Loucy (cell line): Measurements from ENCODE around the gene GTF2E1.

Experiments
- H2AFZ ChIP-seq: fragments of 200-600 bp; sonication (generic); 2 replicates; pipeline ENCODE4 v1.6.0; 2016; ENCODE audit warnings: antibody characterized with exemption, mild to moderate bottlenecking, low read length, moderate library complexity
- H3F3A ChIP-seq: fragments of 200-600 bp; 2 replicates; pipeline ENCODE4 v1.6.0; 2016; ENCODE audit warnings: antibody characterized with exemption, low read depth, mild to moderate bottlenecking
- H3K27me3 ChIP-seq: fragments of 200-600 bp; sonication (generic); 2 replicates; pipeline ENCODE4 v1.6.1; 2014; ENCODE audit warnings: low read length, mild to moderate bottlenecking; ENCODE audit not compliant: insufficient read depth, poor library complexity, severe bottlenecking
- H3K36me3 ChIP-seq: fragments of 200-600 bp; sonication (generic); 2 replicates; pipeline ENCODE4 v1.6.1; 2016; ENCODE audit warnings: low read length; ENCODE audit not compliant: insufficient read depth
- H3K4me1 ChIP-seq: fragments of 200-600 bp; sonication (generic); 2 replicates; pipeline ENCODE4 v1.5.1; 2014; ENCODE audit warnings: low read length, mild to moderate bottlenecking; ENCODE audit not compliant: insufficient read depth, poor library complexity, severe bottlenecking
- H3K4me2 ChIP-seq: fragments of 200-600 bp; sonication (generic); 2 replicates; pipeline ENCODE4 v1.6.0; 2014; ENCODE audit warnings: antibody characterized with exemption, low read length, low read depth, mild to moderate bottlenecking; ENCODE audit not compliant: poor library complexity, severe bottlenecking
- H3K4me3 ChIP-seq: fragments of 200-600 bp; sonication (generic); 2 replicates; pipeline ENCODE4 v1.5.1; 2014; ENCODE audit warnings: low read length, mild to moderate bottlenecking, mixed read lengths; ENCODE audit not compliant: poor library complexity, severe bottlenecking
- H3K79me2 ChIP-seq: fragments of 200-600 bp; sonication (generic); 2 replicates; pipeline ENCODE4 v1.6.1; 2014; ENCODE audit warnings: low read length; ENCODE audit not compliant: insufficient read depth
- H3K9ac ChIP-seq: fragments of 200-600 bp; sonication (generic); 2 replicates; pipeline ENCODE4 v1.6.0; 2014; ENCODE audit warnings: mild to moderate bottlenecking, low read depth, low read length, moderate library complexity; ENCODE audit not compliant: poor library complexity, severe bottlenecking
- H3K9me2 ChIP-seq: fragments of 200-600 bp; sonication (generic); replicated peaks from 2 replicates; pipeline ENCODE4 v1.6.1; 2016; ENCODE audit warnings: low read depth, low read length, mixed read lengths
- H3K9me3 ChIP-seq: fragments of 200-600 bp; sonication (generic); 2 replicates; pipeline ENCODE4 v1.6.1; 2014; ENCODE audit warnings: mild to moderate bottlenecking, antibody characterized with exemption, low read length, low read depth; ENCODE audit not compliant: insufficient read depth
- H4K20me1 ChIP-seq: fragments of 200-600 bp; sonication (generic); 2 replicates; pipeline ENCODE4 v1.6.0; 2014; ENCODE audit warnings: antibody characterized with exemption, low read length, mild to moderate bottlenecking; ENCODE audit not compliant: insufficient read depth, poor library complexity, severe bottlenecking
- CTCF ChIP-seq: fragments of 200-600 bp; sonication (generic); conservative IDR thresholded peaks from 2 replicates; pipeline ENCODE4 v1.5.1; 2014; ENCODE audit warnings: mild to moderate bottlenecking, antibody characterized with exemption, low read length
- EZH2phosphoT487 ChIP-seq: fragments of 200-600 bp; IDR thresholded peaks from 2 replicates; pipeline ENCODE4 v1.6.1; 2018; ENCODE audit warnings: antibody characterized with exemption, mild to moderate bottlenecking, moderate library complexity, borderline replicate concordance

GTF2E1 gene

GRCh38 chr3:120741837-120742197 lies 727 bp upstream of the GTF2E1 start:
- H3K79me2 ChIP-seq, result peaks cover 43% of the 10 kb centered on the region
- H3F3A ChIP-seq, result no peaks in the 10 kb centered on the region
- peak overlapping the region; percentile 92 for H2AFZ ChIP-seq
- no peaks in the 10 kb centered on the region for H3K36me3 ChIP-seq
- peaks cover 22% of the 10 kb centered on the region for H3K4me1 ChIP-seq
- peaks cover 6% of the 10 kb centered on the region for H4K20me1 ChIP-seq
- H3K9me3 ChIP-seq, result no peaks in the 10 kb centered on the region; the same call in 1 of the 2 replicates
- H3K9ac ChIP-seq, result peak overlapping the region; percentile 66
- peak overlapping the region; percentile 88 for H3K4me3 ChIP-seq
- H3K4me2 ChIP-seq, result peak overlapping the region; percentile 71
- TF ChIP-seq EZH2phosphoT487 (no peak), CTCF (no peak)
- no peaks in the 10 kb centered on the region for H3K27me3 ChIP-seq
- no peaks in the 10 kb centered on the region for H3K9me2 ChIP-seq

DNA sequence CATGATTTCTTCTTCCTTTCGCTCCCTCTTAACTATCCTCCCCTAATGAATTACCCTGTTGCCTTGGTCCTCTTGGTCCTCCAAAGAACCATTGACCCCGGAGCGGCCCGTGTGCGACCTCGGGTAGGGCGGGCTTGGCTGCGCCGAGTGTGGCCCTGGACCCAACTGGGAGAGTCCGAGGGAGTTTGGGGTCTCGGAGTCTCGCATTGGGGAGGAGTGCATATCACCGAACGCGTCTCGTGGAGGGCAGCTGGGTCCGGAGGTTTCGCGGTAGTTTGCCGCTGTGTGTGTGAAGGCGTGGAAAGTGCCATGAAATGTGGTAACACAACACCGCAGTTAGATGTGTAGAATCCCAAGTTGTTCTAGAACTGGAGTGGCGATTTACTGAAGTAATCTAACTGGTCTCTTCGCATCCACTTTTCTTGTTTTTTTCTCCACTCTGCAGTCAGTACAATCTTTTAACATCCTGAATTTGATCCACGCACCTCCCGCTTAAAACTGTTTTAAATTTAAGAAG lies 363 bp downstream of the GTF2E1 start:
- H3K4me2 ChIP-seq, result peak overlapping the region; percentile 88
- peaks cover 6% of the 10 kb centered on the region for H4K20me1 ChIP-seq
- no peaks in the 10 kb centered on the region for H3K27me3 ChIP-seq
- peaks cover 44% of the 10 kb centered on the region for H3K79me2 ChIP-seq
- no peaks in the 10 kb centered on the region for H3K9me2 ChIP-seq
- H3K9me3 ChIP-seq, result no peaks in the 10 kb centered on the region
- peak overlapping the region; percentile 88 for H3K4me3 ChIP-seq
- no peaks in the 10 kb centered on the region for H3F3A ChIP-seq
- H3K9ac ChIP-seq, result peak overlapping the region; percentile 81
- no peaks in the 10 kb centered on the region for H3K36me3 ChIP-seq
- no peak for TF ChIP-seq CTCF
- peaks cover 22% of the 10 kb centered on the region for H3K4me1 ChIP-seq
- H2AFZ ChIP-seq, result peak overlapping the region; percentile 62; the same call in 1 of the 2 replicates

DNA sequence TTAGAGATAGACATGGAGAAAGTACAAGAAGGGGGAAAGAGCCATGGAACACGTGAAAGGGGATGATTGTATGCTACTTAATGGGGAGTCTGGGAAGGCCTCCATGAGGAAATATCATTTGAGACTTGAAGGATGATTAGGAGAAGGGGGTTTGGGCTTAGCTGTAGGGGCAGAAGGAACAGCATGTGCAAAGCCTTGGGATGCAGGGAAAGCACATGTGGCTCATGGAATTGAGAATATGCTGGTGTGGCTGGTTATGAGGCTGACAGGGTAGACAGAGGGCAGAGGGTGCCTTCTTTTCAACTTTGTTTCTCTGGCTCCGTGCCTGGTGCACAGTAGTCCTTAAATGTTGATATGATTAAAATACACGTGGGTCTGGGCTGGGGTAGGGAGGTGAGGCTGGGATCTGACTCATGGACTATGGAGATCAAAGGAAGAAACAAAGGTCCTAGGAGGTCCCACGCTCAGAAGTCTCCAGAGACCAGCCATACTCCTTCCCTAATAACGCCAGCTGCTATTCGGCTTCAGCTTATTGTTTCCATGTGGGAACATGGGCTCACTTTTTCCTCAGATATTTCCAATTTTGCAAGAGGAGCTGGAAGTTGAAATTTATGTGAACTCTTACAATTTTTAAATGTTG lies 1.1 kb downstream of the GTF2E1 start:
- Histone ChIP-seq H3F3A (no peaks in the 10 kb centered on the region), H3K9me2 (no peaks in the 10 kb centered on the region), H3K79me2 (peaks cover 44% of the 10 kb centered on the region), H3K36me3 (no peaks in the 10 kb centered on the region), H3K9ac (peak overlapping the region; percentile 81), H3K9me3 (no peaks in the 10 kb centered on the region), H4K20me1 (peaks cover 6% of the 10 kb centered on the region), H3K4me3 (peak overlapping the region; percentile 88), H3K4me2 (peak overlapping the region; percentile 88), H2AFZ (no peak overlapping the region), H3K27me3 (no peaks in the 10 kb centered on the region), H3K4me1 (peaks cover 22% of the 10 kb centered on the region)
- no peak for TF ChIP-seq CTCF
- no peak for TF ChIP-seq EZH2phosphoT487
